NB4 (cell line): ENCODE measurements around the gene TYRO3.

ENCODE experiments used
- CTCF ChIP-seq: IDR thresholded peaks from one replicate; pipeline ENCODE4 v1.5.1; 2012; ENCODE audit warnings: low read depth, low read length
- POLR2A ChIP-seq: IDR thresholded peaks from 2 replicates; pipeline ENCODE4 v1.6.1; 2011; ENCODE audit warnings: mild to moderate bottlenecking; ENCODE audit not compliant: insufficient read length; ENCODE audit errors: extremely low read depth

GRCh38 chr15:41553731-41554130 is 5.3 kb upstream of the TYRO3 start:
- no peak for TF ChIP-seq CTCF
- no peak for TF ChIP-seq POLR2A
